Uterus (tissue), 2 donors: Measurements from ENCODE around the gene IL1F10.

Experiments
- POLR2A ChIP-seq, 2 donors: fragments of 450-650 bp; IDR thresholded peaks; one replicate each; pipeline ENCODE4 v1.6.1; 2016; ENCODE audit warnings: antibody characterized with exemption in 2 of 2, mild to moderate bottlenecking in 1 of 2, moderate library complexity in 1 of 2
- TF ChIP-seq, protein P1 (sequence below), 4 experiments: fragments of 200-600 bp in 2 of 4; fragments of 450-650 bp in 2 of 4; sonication (generic) in 2 of 4; IDR thresholded peaks; one replicate each; pipeline ENCODE4 v1.5.1; 2016 to 2019; ENCODE audit warnings: antibody characterized with exemption in 4 of 4, mild to moderate bottlenecking in 2 of 4, moderate library complexity in 1 of 4

DNA sequence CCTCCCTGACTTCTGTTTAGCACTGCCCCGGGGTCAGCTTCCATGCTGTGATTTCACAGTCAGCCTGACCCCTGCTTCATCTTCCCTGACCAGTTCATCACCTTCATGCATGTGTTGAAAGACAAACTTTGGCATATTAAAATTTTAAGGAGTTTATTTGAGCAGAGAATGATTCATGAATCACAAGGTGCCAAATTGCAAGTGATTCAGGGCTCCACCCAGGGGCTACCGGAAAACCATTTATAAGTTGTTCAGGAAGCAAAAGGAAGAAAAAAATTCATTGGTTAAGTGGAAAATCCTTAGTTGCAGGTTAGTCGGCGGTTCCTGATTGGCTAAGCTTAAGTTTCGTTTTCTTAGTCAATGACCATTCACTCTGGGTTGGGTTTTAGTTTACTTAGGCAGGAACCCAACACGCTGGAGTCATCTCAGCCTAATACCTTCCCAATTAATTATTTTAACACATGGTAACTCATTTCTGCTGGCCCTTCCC lies 10.6 kb downstream of the IL1F10 start:
- TF ChIP-seq, protein P1, sequence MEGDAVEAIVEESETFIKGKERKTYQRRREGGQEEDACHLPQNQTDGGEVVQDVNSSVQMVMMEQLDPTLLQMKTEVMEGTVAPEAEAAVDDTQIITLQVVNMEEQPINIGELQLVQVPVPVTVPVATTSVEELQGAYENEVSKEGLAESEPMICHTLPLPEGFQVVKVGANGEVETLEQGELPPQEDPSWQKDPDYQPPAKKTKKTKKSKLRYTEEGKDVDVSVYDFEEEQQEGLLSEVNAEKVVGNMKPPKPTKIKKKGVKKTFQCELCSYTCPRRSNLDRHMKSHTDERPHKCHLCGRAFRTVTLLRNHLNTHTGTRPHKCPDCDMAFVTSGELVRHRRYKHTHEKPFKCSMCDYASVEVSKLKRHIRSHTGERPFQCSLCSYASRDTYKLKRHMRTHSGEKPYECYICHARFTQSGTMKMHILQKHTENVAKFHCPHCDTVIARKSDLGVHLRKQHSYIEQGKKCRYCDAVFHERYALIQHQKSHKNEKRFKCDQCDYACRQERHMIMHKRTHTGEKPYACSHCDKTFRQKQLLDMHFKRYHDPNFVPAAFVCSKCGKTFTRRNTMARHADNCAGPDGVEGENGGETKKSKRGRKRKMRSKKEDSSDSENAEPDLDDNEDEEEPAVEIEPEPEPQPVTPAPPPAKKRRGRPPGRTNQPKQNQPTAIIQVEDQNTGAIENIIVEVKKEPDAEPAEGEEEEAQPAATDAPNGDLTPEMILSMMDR (IDR thresholded peaks at IDR 0.05), result no peak
- no peak for TF ChIP-seq POLR2A (IDR thresholded peaks at IDR 0.05)
